Measurements from ENCODE around the gene FARS2.

- TF ChIP-seq CTCF (tag by site-specific recombination; IDR thresholded peaks at IDR 0.05) (no peak), ZNF639 (tag by site-specific recombination; IDR thresholded peaks at IDR 0.05) (no peak), ZNF18 (tag by site-specific recombination; IDR thresholded peaks at IDR 0.05) (no peak), REST (tag by site-specific recombination; IDR thresholded peaks at IDR 0.05) (no peak), SP2 (tag by site-specific recombination; IDR thresholded peaks at IDR 0.05) (no peak), ATF2 (tag by site-specific recombination; IDR thresholded peaks at IDR 0.05; ENCODE audit: low read depth) (no peak), ZNF169 (tag by site-specific recombination; IDR thresholded peaks at IDR 0.05) (no peak), KLF16 (tag by site-specific recombination; IDR thresholded peaks at IDR 0.05) (no peak), ZSCAN30 (tag by site-specific recombination; IDR thresholded peaks at IDR 0.05) (no peak), BCL11B (tag by site-specific recombination; IDR thresholded peaks at IDR 0.05; ENCODE audit: low read depth) (no peak), ZBTB7A (tag by site-specific recombination; IDR thresholded peaks at IDR 0.05; ENCODE audit: low read depth) (no peak), ZNF391 (tag by site-specific recombination; IDR thresholded peaks at IDR 0.05; ENCODE audit: borderline replicate concordance, low read depth) (no peak), ZNF555 (tag by site-specific recombination; conservative IDR thresholded peaks at IDR 0.05) (no peak), ZNF138 (tag by site-specific recombination; IDR thresholded peaks at IDR 0.05; ENCODE audit: borderline replicate concordance) (no peak)
These were observed 8.9 kb downstream of the FARS2 start for GRCh38 chr6:5270093-5270680.
